Nephron (organoid): ENCODE data around the gene EFNA2.

ENCODE experiments used
- H3K27ac Mint-ChIP-seq, 3 experiments: 2 replicates each; pipeline ENCODE4 v1.8.0; 2020; ENCODE audit warnings: mixed read lengths in 3 of 3, mild to moderate bottlenecking in 2 of 3, moderate library complexity in 1 of 3
- H3K27me3 Mint-ChIP-seq: 2 replicates; pipeline ENCODE4 v1.8.0; 2021; ENCODE audit warnings: low read depth, mild to moderate bottlenecking, moderate library complexity, mixed read lengths
- H3K36me3 Mint-ChIP-seq: 2 replicates; pipeline ENCODE4 v1.8.0; 2020; ENCODE audit warnings: low read depth, mixed read lengths
- H3K4me1 Mint-ChIP-seq: 2 replicates; pipeline ENCODE4 v1.8.0; 2020; ENCODE audit warnings: mixed read lengths
- H3K4me3 Mint-ChIP-seq, 3 experiments: 2 replicates each; pipeline ENCODE4 v1.8.0; 2020; ENCODE audit warnings: mild to moderate bottlenecking in 3 of 3, mixed read lengths in 3 of 3, moderate library complexity in 2 of 3
- H3K9me3 Mint-ChIP-seq: 2 replicates; pipeline ENCODE4 v1.8.0; 2020; ENCODE audit warnings: mixed read lengths
- CTCF ChIP-seq, 3 experiments: fragments of 200-600 bp; sonication (generic); IDR thresholded peaks; one replicate each; pipeline ENCODE4 v1.5.0; 2021; ENCODE audit warnings: antibody characterized with exemption in 3 of 3; ENCODE audit not compliant: unreplicated experiment in 3 of 3

EFNA2 gene

GRCh38 chr19:1284979-1285736 lies 515 bp upstream of the EFNA2 start:
- Mint-ChIP-seq H3K4me3 (peak overlapping the region; percentile 82 to 86 (median 84)), H3K9me3 (no peaks in the 10 kb centered on the region), H3K27me3 (peaks cover 10% of the 10 kb centered on the region), H3K36me3 (no peaks in the 10 kb centered on the region), H3K27ac (peak overlapping the region; percentile 64 to 68 (median 64)), H3K4me1 (peaks cover 14% of the 10 kb centered on the region)
- no peak for TF ChIP-seq CTCF (IDR thresholded peaks at IDR 0.05; ENCODE audit: unreplicated experiment in 3 of 3)

- H3K27ac Mint-ChIP-seq = no peak overlapping the region
- no peaks in the 10 kb centered on the region for H3K36me3 Mint-ChIP-seq
Observed at GRCh38 chr19:1286487-1287353, 1.0 kb downstream of the EFNA2 start.

GRCh38 chr19:1287354-1288225 lies 1.9 kb downstream of the EFNA2 start:
- peaks cover 10% of the 10 kb centered on the region for H3K4me1 Mint-ChIP-seq

More at GRCh38 chr19:1286487-1287353, 1.0 kb downstream of the EFNA2 start:
- H3K4me3 Mint-ChIP-seq = peak overlapping the region; percentile 79 to 86 (median 79)
- H3K27me3 Mint-ChIP-seq = peaks cover 6% of the 10 kb centered on the region
- no peak for TF ChIP-seq CTCF (IDR thresholded peaks at IDR 0.05; ENCODE audit: unreplicated experiment in 3 of 3)
- no peaks in the 10 kb centered on the region for H3K9me3 Mint-ChIP-seq
- peaks cover 10% of the 10 kb centered on the region for H3K4me1 Mint-ChIP-seq

GRCh38 chr19:1288226-1288612 lies 2.5 kb downstream of the EFNA2 start:
- Mint-ChIP-seq H3K36me3 (no peaks in the 10 kb centered on the region), H3K4me3 (peak overlapping the region; percentile 62 to 73 (median 66)), H3K27ac (no peak overlapping the region), H3K27me3 (peaks cover 6% of the 10 kb centered on the region), H3K4me1 (peaks cover 10% of the 10 kb centered on the region), H3K9me3 (no peaks in the 10 kb centered on the region)
- no peak for TF ChIP-seq CTCF (IDR thresholded peaks at IDR 0.05; ENCODE audit: unreplicated experiment in 3 of 3)

More at GRCh38 chr19:1287354-1288225, 1.9 kb downstream of the EFNA2 start:
- no peak for TF ChIP-seq CTCF (IDR thresholded peaks at IDR 0.05; ENCODE audit: unreplicated experiment in 3 of 3)
- Mint-ChIP-seq H3K27ac (no peak overlapping the region), H3K36me3 (no peaks in the 10 kb centered on the region), H3K4me3 (peak overlapping the region; percentile 62 to 86 (median 66)), H3K27me3 (peaks cover 6% of the 10 kb centered on the region), H3K9me3 (no peaks in the 10 kb centered on the region)

GRCh38 chr19:1288833-1289685 lies 3.4 kb downstream of the EFNA2 start:
- Mint-ChIP-seq H3K9me3 (no peaks in the 10 kb centered on the region), H3K36me3 (no peaks in the 10 kb centered on the region), H3K27me3 (peaks cover 6% of the 10 kb centered on the region), H3K27ac (no peak overlapping the region), H3K4me3 (peak overlapping the region; percentile 9 to 40 (median 34)), H3K4me1 (peaks cover 9% of the 10 kb centered on the region)
- TF ChIP-seq CTCF (IDR thresholded peaks at IDR 0.05; ENCODE audit: unreplicated experiment in 3 of 3) = no peak
